Trophoblast cell (in vitro differentiated cells and primary cell): Measurements from ENCODE around the gene MAP2K7.
A peak's percentile ranks its signal among the peaks of the same experiment; 100 is the strongest.

ENCODE experiments used
- DNase-seq, 2 donors: peaks; one replicate each; pipeline ENCODE4 v3.0.0-alpha.2; 2016
- H2AFZ ChIP-seq: 2 replicates; pipeline ENCODE4 v1.6.1; 2013; ENCODE audit warnings: low read length, moderate library complexity, mild to moderate bottlenecking; ENCODE audit not compliant: insufficient read depth, poor library complexity
- H2AK5ac ChIP-seq: 2 replicates; pipeline ENCODE4 v1.6.1; 2013; ENCODE audit warnings: mild to moderate bottlenecking, low read length
- H2BK120ac ChIP-seq: 2 replicates; pipeline ENCODE4 v1.6.1; 2013; ENCODE audit warnings: low read length, mild to moderate bottlenecking, moderate library complexity; ENCODE audit not compliant: insufficient read depth, poor library complexity
- H2BK12ac ChIP-seq: 2 replicates; pipeline ENCODE4 v1.6.1; 2013; ENCODE audit warnings: mild to moderate bottlenecking, low read length, moderate library complexity
- H2BK5ac ChIP-seq: 2 replicates; pipeline ENCODE4 v1.6.1; 2013; ENCODE audit warnings: low read length, low read depth, moderate library complexity, mild to moderate bottlenecking; ENCODE audit not compliant: poor library complexity
- H3K14ac ChIP-seq: 2 replicates; pipeline ENCODE4 v1.6.1; 2013; ENCODE audit warnings: mild to moderate bottlenecking, low read length
- H3K18ac ChIP-seq: 2 replicates; pipeline ENCODE4 v1.6.1; 2013; ENCODE audit warnings: mild to moderate bottlenecking, low read length
- H3K23ac ChIP-seq: 2 replicates; pipeline ENCODE4 v1.6.1; 2013; ENCODE audit warnings: low read length
- H3K27ac ChIP-seq: 2 replicates; pipeline ENCODE4 v1.5.1; 2013; ENCODE audit warnings: low read depth, mild to moderate bottlenecking, inconsistent platforms, low read length, moderate library complexity
- H3K27me3 ChIP-seq: 2 replicates; pipeline ENCODE4 v1.6.1; 2013; ENCODE audit warnings: inconsistent platforms, mild to moderate bottlenecking, low read length, moderate library complexity; ENCODE audit not compliant: insufficient read depth
- H3K36me3 ChIP-seq, 2 experiments: 1 replicate in 1 of 2; 2 replicates in 1 of 2; pipeline ENCODE4 v1.6.1; 2013; ENCODE audit warnings: low read length in 2 of 2, mild to moderate bottlenecking in 2 of 2, moderate library complexity in 1 of 2; ENCODE audit not compliant: insufficient read depth in 2 of 2, control insufficient read depth in 1 of 2
- H3K4ac ChIP-seq: 2 replicates; pipeline ENCODE4 v1.6.1; 2013; ENCODE audit warnings: low read depth, mild to moderate bottlenecking, low read length, moderate library complexity
- H3K4me1 ChIP-seq, 2 experiments: 1 replicate in 1 of 2; 2 replicates in 1 of 2; pipeline ENCODE4 v1.6.1; 2013; ENCODE audit warnings: low read length in 2 of 2, mild to moderate bottlenecking in 2 of 2, moderate library complexity in 1 of 2; ENCODE audit not compliant: insufficient read depth in 2 of 2, control insufficient read depth in 1 of 2
- H3K4me2 ChIP-seq: 2 replicates; pipeline ENCODE4 v1.6.1; 2013; ENCODE audit warnings: inconsistent platforms, mild to moderate bottlenecking, low read length, moderate library complexity
- H3K4me3 ChIP-seq: 2 replicates; pipeline ENCODE4 v1.5.1; 2013; ENCODE audit warnings: mild to moderate bottlenecking, low read depth, low read length, inconsistent platforms
- H3K79me1 ChIP-seq: one replicate; pipeline ENCODE4 v1.6.1; 2013; ENCODE audit warnings: low read length
- H3K79me2 ChIP-seq: 2 replicates; pipeline ENCODE4 v1.6.1; 2013; ENCODE audit warnings: low read length, mild to moderate bottlenecking; ENCODE audit not compliant: control insufficient read depth, insufficient read depth, poor library complexity
- H3K9ac ChIP-seq: 2 replicates; pipeline ENCODE4 v1.6.1; 2013; ENCODE audit warnings: mild to moderate bottlenecking, low read length
- H3K9me3 ChIP-seq: 2 replicates; pipeline ENCODE4 v1.6.1; 2013; ENCODE audit warnings: low read depth, mild to moderate bottlenecking, control low read depth, inconsistent platforms, low read length; ENCODE audit not compliant: insufficient read depth
- H4K12ac ChIP-seq: 2 replicates; pipeline ENCODE4 v1.6.1; 2013; ENCODE audit warnings: low read depth, mild to moderate bottlenecking, low read length, moderate library complexity
- H4K8ac ChIP-seq: 2 replicates; pipeline ENCODE4 v1.6.1; 2013; ENCODE audit warnings: low read depth, mild to moderate bottlenecking, low read length, moderate library complexity
- H4K91ac ChIP-seq: one replicate; pipeline ENCODE4 v1.6.1; 2013; ENCODE audit warnings: low read depth, mild to moderate bottlenecking, low read length, moderate library complexity
- WGBS: extraction: QIAGEN DNeasy Blood & Tissue Kit; methylation state at CpG from one replicate; pipeline ENCODE4 v1.1.7; 2013; ENCODE audit warnings: missing lambda C conversion rate; ENCODE audit not compliant: insufficient read length, insufficient coverage; ENCODE audit errors: extremely low coverage; 5-methylcytosine and 5-hydroxymethylcytosine counted together

Gene MAP2K7

DNA sequence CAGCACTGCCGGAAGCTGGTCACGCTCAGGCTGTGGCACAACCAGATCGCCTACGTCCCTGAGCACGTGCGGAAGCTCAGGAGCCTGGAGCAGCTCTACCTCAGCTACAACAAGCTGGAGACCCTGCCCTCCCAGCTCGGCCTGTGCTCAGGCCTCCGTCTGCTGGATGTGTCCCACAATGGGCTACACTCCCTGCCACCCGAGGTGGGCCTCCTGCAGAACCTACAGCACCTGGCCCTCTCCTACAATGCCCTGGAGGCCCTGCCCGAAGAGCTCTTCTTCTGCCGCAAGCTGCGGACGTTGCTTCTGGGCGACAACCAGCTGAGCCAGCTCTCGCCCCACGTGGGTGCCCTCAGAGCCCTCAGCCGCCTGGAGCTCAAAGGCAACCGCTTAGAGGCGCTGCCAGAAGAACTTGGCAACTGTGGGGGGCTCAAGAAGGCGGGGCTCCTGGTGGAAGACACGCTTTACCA lies 3.2 kb upstream of the MAP2K7 start:
- no peak overlapping the region for H2AK5ac ChIP-seq
- no peak for DNase-seq
- H3K36me3 ChIP-seq, result no peaks in the 10 kb centered on the region
- H3K27ac ChIP-seq, result no peak overlapping the region
- H4K8ac ChIP-seq, result no peak overlapping the region
- H4K91ac ChIP-seq, result no peak overlapping the region
- no peak overlapping the region for H2BK120ac ChIP-seq
- H3K4me1 ChIP-seq, result peaks cover 15% of the 10 kb centered on the region in 2 experiments
- no peaks in the 10 kb centered on the region for H3K27me3 ChIP-seq
- no peak overlapping the region for H3K23ac ChIP-seq
- H3K9ac ChIP-seq, result no peak overlapping the region
- H2BK5ac ChIP-seq, result no peak overlapping the region
- H3K18ac ChIP-seq, result no peak overlapping the region
- peaks cover 17% of the 10 kb centered on the region for H3K79me2 ChIP-seq
- no CpG with 5 or more reads among the region's 21 CpGs for WGBS
- H3K9me3 ChIP-seq, result peaks cover 2% of the 10 kb centered on the region
- no peak overlapping the region for H3K4ac ChIP-seq
- H2AFZ ChIP-seq, result no peak overlapping the region
- H3K79me1 ChIP-seq, result peaks cover 16% of the 10 kb centered on the region
- H3K14ac ChIP-seq, result no peak overlapping the region
- no peak overlapping the region for H3K4me3 ChIP-seq
- no peak overlapping the region for H4K12ac ChIP-seq
- no peak overlapping the region for H3K4me2 ChIP-seq
- H2BK12ac ChIP-seq, result no peak overlapping the region

DNA sequence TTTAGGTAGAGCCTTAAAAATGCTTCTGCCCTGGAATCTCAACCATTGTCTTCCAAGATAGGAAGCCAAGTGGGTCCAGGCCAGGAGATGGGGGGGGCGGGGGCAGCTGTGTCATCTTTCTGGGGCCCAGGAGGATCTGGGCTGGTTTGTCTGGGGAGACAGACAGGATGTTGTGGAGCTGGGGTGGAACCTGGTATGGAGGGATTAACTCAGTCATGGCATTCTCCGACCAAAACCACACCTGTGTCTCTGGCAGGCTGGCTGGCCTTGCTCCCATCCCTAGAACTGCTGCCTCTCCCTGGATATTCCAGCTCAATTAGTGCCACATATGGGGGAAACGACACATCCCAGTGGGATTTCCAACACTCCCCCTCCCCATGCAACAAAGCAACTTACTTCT lies 2.7 kb upstream of the MAP2K7 start:
- Histone ChIP-seq H3K4me3 (no peak overlapping the region), H2AFZ (no peak overlapping the region)
- no CpG with 5 or more reads among the region's 3 CpGs for WGBS

DNA sequence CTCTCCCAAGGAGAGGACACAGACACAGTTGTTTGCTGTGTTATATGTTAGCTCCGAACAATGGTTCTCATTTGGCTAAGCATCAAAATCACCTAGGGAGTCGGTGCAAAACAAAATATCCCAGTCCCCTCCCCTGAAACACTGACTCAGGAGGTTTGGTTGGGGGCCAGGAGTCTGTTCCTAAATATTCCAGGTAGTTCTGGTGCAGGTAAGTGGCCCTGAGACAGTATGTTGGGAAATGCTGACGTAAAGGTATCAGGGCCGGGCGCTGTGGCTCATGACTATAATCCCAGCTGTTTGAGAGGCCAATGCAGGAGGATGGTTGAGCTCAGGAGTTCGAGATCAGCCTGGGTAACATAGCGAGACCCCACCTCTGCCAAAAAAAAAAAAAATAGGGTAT lies 2.3 kb upstream of the MAP2K7 start:
- no peak overlapping the region for H3K4me2 ChIP-seq
- peaks cover 4 to 6% of the 10 kb centered on the region in 2 experiments for H3K36me3 ChIP-seq
- H4K12ac ChIP-seq, result no peak overlapping the region
- H3K4me1 ChIP-seq, result peaks cover 13 to 15% of the 10 kb centered on the region in 2 experiments
- peaks cover 2% of the 10 kb centered on the region for H3K9me3 ChIP-seq
- H2BK12ac ChIP-seq, result no peak overlapping the region
- H3K27ac ChIP-seq, result no peak overlapping the region
- no peak overlapping the region for H3K18ac ChIP-seq
- no peak overlapping the region for H2AFZ ChIP-seq
- no peak overlapping the region for H2BK5ac ChIP-seq
- no peak overlapping the region for H2BK120ac ChIP-seq
- H2AK5ac ChIP-seq, result no peak overlapping the region
- DNase-seq, result no peak
- H3K79me1 ChIP-seq, result peaks cover 16% of the 10 kb centered on the region
- H3K9ac ChIP-seq, result no peak overlapping the region
- H4K91ac ChIP-seq, result no peak overlapping the region
- H3K79me2 ChIP-seq, result peaks cover 17% of the 10 kb centered on the region
- H3K27me3 ChIP-seq, result no peaks in the 10 kb centered on the region
- H3K4ac ChIP-seq, result no peak overlapping the region
- H3K14ac ChIP-seq, result no peak overlapping the region
- H3K23ac ChIP-seq, result no peak overlapping the region
- no peak overlapping the region for H3K4me3 ChIP-seq
- no peak overlapping the region for H4K8ac ChIP-seq
- WGBS, result no CpG with 5 or more reads among the region's 7 CpGs

More for the DNA sequence above, 2.7 kb upstream of the MAP2K7 start:
- no peak overlapping the region for H2BK5ac ChIP-seq
- no peak overlapping the region for H3K9ac ChIP-seq
- peaks cover 2% of the 10 kb centered on the region for H3K9me3 ChIP-seq
- no peak overlapping the region for H3K4ac ChIP-seq
- no peak overlapping the region for H4K8ac ChIP-seq
- H2BK120ac ChIP-seq, result no peak overlapping the region
- H3K14ac ChIP-seq, result no peak overlapping the region
- H3K79me1 ChIP-seq, result peaks cover 16% of the 10 kb centered on the region
- peaks cover 3 to 4% of the 10 kb centered on the region in 2 experiments for H3K36me3 ChIP-seq
- H3K18ac ChIP-seq, result no peak overlapping the region
- H4K12ac ChIP-seq, result no peak overlapping the region
- DNase-seq, result no peak
- no peak overlapping the region for H3K23ac ChIP-seq
- peaks cover 13 to 15% of the 10 kb centered on the region in 2 experiments for H3K4me1 ChIP-seq
- no peak overlapping the region for H3K27ac ChIP-seq
- no peak overlapping the region for H4K91ac ChIP-seq
- no peak overlapping the region for H3K4me2 ChIP-seq
- H3K79me2 ChIP-seq, result peaks cover 17% of the 10 kb centered on the region
- H3K27me3 ChIP-seq, result no peaks in the 10 kb centered on the region
- H2AK5ac ChIP-seq, result no peak overlapping the region
- no peak overlapping the region for H2BK12ac ChIP-seq

DNA sequence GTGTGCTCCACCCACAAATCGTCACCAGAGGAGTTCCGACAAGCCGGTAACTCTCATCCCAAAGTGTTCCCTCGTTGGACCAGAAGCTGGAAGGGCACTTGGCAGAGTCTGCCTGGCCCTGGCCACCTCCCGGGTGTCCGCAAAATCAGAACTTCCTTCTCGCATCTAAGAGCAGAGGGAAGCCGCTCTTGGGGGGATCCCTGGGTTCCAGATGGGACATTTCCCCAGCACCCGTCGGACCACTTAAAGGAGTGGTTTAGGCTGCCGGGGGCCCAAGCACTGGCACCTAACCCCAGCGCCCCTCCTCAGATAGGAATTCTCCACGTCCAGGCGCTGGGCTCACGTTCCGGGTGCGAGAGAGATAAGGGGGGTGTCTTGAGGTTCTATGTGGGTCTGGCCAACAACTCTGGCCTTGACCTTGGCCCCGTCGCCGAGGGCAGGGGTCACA lies 857 bp upstream of the MAP2K7 start:
- no CpG with 5 or more reads among the region's 20 CpGs for WGBS
- Histone ChIP-seq H2BK120ac (peak overlapping the region; percentile 86), H4K12ac (peak overlapping the region; percentile 99), H2BK12ac (peak overlapping the region; percentile 20), H3K79me2 (peaks cover 17% of the 10 kb centered on the region), H2BK5ac (peak overlapping the region; percentile 70), H2AK5ac (peak overlapping the region; percentile 86), H3K4ac (peak overlapping the region; percentile 95), H3K79me1 (peaks cover 16% of the 10 kb centered on the region), H3K14ac (peak overlapping the region; percentile 88), H3K27ac (no peak overlapping the region), H3K36me3 (peaks cover 7 to 8% of the 10 kb centered on the region in 2 experiments), H2AFZ (peak overlapping the region; percentile 91), H3K23ac (no peak overlapping the region), H3K9ac (peak overlapping the region; percentile 92), H4K8ac (peak overlapping the region; percentile 99), H3K4me2 (peak overlapping the region; percentile 97), H3K9me3 (peaks cover 2% of the 10 kb centered on the region), H3K18ac (peak overlapping the region; percentile 97), H3K4me3 (peak overlapping the region; percentile 75), H3K27me3 (no peaks in the 10 kb centered on the region), H3K4me1 (peaks cover 13 to 15% of the 10 kb centered on the region in 2 experiments), H4K91ac (peak overlapping the region; percentile 97)
- DNase-seq, result peak in 1 of 2 donors; percentile 31
